HG02885 (cell line): ENCODE measurements around the gene SURF6.

Experiments
- ATAC-seq: cut with Tn5 transposase; IDR thresholded peaks from one replicate; pipeline ENCODE4 v1.9.1; 2021; ENCODE audit warnings: mild to moderate bottlenecking; ENCODE audit not compliant: unreplicated experiment, poor library complexity

The SURF6 gene

GRCh38 chr9:133368249-133368881, 32.4 kb upstream of the SURF6 start:
- ATAC-seq, result no peak

GRCh38 chr9:133367778-133368177, 31.8 kb upstream of the SURF6 start:
- no peak for ATAC-seq

GRCh38 chr9:133367221-133367620, 31.2 kb upstream of the SURF6 start:
- ATAC-seq, result no peak

- no peak for ATAC-seq
Measured at GRCh38 chr9:133366435-133366834, 30.4 kb upstream of the SURF6 start.

GRCh38 chr9:133362359-133363044, 26.5 kb upstream of the SURF6 start:
- no peak for ATAC-seq

- no peak for ATAC-seq
Measured at GRCh38 chr9:133361507-133362092, 25.6 kb upstream of the SURF6 start.

GRCh38 chr9:133360400-133361393, 24.7 kb upstream of the SURF6 start:
- ATAC-seq, result no peak

GRCh38 chr9:133359399-133360175, 23.6 kb upstream of the SURF6 start:
- ATAC-seq, result no peak

- no peak for ATAC-seq
Measured at GRCh38 chr9:133357656-133358055, 21.7 kb upstream of the SURF6 start.

- peak; percentile 80 for ATAC-seq
Measured at GRCh38 chr9:133356391-133357091, 20.6 kb upstream of the SURF6 start, which contains the start of the genes SURF1 and SURF2. Gene SURF1 (minus strand): TSS chr9:133356487. CDS start chr9:133356453, 34 bp downstream. Gene SURF2 (plus strand): TSS chr9:133356550. CDS start chr9:133356593, 43 bp downstream.

- peak; percentile 37 for ATAC-seq
Measured at GRCh38 chr9:133355881-133356357, 19.9 kb upstream of the SURF6 start.

GRCh38 chr9:133354766-133355165, 18.8 kb upstream of the SURF6 start:
- no peak for ATAC-seq

GRCh38 chr9:133353548-133353947, 17.6 kb upstream of the SURF6 start:
- ATAC-seq, result no peak

- no peak for ATAC-seq
Measured at GRCh38 chr9:133352635-133353340, 16.8 kb upstream of the SURF6 start.

- ATAC-seq, result no peak
Measured at GRCh38 chr9:133351908-133352634, 16.1 kb upstream of the SURF6 start.

GRCh38 chr9:133351526-133351907, 15.5 kb upstream of the SURF6 start:
- ATAC-seq, result no peak

- no peak for ATAC-seq
Measured at GRCh38 chr9:133349965-133350616, 14.1 kb upstream of the SURF6 start.
